ENCODE results near the gene PIN4.
"Not testable (repeated sequence)": the region's sequence is repeated elsewhere in the genome, so short reads cannot be mapped to it uniquely, and the experiment has no call there.

PIN4 gene

DNA sequence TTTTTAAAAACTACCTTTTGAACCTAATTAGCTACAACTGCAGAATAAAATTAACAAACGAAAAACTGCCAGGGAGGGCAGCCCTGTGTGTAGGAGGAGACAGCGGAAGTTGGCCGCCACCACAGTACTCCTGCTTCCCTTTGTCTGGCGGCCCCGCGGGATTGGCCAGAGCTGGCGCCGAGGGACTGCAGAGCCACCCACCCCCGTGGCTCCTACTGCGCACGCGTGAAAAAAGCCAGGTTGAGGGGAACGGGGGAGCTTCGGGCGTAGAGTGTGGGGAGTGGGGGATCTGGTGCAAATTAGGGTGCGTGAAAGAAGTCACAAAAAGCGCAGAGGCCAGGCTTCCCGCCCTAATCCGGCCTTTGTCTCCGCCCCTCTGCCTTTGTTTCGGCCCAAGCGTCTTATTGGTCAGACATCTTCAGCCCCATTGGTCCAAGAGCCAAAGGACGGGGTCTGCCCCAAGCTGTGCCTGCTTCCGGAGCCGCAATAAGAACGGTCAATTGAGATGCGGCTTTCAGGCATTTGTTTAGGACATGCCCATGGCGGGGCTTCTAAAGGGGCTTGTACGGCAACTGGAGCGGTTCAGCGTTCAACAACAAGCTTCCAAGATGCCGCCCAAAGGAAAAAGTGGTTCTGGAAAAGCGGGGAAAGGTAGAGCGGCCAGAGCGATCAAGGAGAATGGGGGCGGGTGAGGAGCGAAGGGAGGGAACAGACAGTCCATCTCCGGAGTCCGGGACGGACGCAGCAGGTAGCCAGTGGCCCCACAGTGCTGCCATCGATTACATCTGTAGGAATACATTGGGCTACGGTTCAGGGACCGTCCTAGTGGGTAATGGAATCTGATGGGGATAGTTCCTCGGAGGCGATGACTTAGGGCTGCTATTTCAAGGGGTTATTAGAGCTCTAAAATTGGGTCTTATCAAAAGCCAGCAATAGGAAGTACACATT is at the start of gene PIN4:
TSS of gene PIN4 (plus strand) at position 580 of the 948 bp plus-strand sequence. CDS start at position 609, 29 bp downstream.
- DNase-seq = peak; percentile 96

DNA sequence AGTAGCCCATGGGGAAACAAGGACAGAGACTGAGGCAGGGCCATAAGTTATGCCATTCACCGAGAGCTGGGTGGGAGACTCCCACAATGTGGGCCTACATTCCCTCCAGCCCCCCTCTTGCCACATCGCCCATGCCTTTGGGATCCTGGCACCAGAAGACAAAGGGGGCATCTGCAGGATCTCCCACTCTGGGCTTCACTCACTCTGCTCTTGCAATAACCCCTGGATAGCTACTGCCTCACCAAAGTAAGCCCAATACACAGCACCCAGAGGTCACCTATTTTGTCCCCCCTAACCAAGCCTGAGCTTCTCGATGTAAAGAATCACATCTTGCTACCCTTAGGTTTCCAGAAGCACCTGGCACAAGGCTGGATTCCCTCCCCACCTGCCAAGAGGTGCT is 49.1 kb upstream of the PIN4 start:
- DNase-seq = no peak

- no peak for DNase-seq
Observed at GRCh38 chrX:72133851-72134546, 47.6 kb upstream of the PIN4 start.

GRCh38 chrX:72137846-72138495 is 43.6 kb upstream of the PIN4 start:
- no peak for DNase-seq

DNA sequence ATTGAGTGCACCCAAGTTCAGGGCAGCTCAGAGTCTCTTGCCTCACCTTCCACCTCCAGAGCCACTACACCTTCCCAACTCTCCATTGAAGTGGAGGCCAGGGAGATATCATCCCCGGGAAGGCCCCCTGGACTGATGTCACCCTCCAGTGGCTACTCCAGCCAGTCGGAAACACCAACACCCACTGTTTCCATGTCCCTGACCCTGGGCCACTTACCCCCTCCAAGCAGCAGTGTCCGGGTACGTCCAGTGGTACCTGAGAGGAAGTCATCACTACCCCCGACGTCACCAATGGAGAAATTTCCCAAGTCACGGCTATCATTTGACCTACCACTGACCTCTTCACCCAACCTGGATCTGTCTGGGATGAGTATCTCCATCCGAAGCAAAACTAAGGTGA is 42.0 kb upstream of the PIN4 start:
- DNase-seq = no peak

- no peak for DNase-seq
Observed at GRCh38 chrX:72141372-72142004, 40.1 kb upstream of the PIN4 start.

- peak; percentile 76 for DNase-seq
Observed at GRCh38 chrX:72142094-72142793, 39.3 kb upstream of the PIN4 start.

GRCh38 chrX:72142794-72143608 is 38.6 kb upstream of the PIN4 start:
- DNase-seq = no peak

- DNase-seq = no peak
Observed at GRCh38 chrX:72143609-72143907, 38.0 kb upstream of the PIN4 start.

GRCh38 chrX:72145181-72145580 is 36.4 kb upstream of the PIN4 start:
- no peak for DNase-seq

DNA sequence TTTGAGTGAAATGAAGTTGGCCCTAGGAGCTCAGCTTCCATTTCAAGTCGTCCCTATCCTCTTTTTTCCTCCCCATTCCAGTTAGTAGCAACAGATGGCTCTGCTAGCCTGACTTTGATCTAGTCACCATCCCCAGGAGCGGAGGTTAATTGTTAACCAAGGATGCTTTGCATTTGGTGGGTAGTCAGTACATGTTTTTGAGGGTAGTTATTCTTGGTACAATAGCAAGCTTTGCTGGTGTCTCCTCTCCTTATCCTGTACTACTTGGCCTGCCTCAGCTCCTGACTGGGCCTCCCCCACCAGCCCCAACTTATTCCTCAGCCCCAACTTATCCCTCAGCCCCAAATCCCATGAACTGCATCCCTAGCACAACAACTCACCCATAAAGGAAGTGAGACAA is 35.0 kb upstream of the PIN4 start:
- DNase-seq = no peak

GRCh38 chrX:72158773-72159172 is 22.8 kb upstream of the PIN4 start:
- no peak for DNase-seq

DNA sequence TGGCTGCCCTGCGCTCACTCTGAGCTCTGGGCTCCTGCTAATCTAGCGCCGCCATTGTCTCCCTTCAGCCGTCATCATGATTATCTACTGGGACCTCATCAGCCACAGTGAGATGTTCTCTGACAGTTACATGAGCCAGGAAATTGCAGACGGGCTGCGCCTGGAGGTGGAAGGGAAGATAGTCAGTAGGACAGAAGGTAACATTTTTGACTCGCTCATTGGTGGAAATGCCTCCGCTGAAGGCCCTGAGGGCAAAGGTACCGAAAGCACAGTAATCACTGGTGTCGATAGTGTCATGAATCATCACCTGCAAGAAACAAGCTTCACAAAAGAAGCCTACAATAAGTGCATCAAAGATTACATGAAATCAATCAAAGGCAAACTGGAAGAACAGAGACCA is 21.8 kb upstream of the PIN4 start:
- DNase-seq = no peak

DNA sequence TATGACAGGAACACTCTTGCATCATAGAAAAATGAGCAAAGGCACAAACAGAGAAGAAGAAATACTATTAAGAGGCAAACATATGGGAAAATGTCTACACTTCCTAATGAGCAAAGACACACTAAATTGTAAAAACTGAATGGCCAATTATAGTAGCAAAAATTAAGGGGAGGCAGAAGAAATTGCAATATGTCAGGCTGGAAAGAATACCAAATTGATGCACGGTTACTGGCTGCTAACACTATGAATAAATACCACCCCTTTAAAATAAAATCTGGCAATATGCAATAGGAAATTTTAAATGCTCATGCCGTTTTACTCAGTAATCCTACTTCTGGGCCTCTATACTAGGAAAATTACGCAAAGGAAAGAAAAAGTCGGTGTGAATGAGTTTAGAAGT is 16.0 kb upstream of the PIN4 start:
- no peak for DNase-seq

DNA sequence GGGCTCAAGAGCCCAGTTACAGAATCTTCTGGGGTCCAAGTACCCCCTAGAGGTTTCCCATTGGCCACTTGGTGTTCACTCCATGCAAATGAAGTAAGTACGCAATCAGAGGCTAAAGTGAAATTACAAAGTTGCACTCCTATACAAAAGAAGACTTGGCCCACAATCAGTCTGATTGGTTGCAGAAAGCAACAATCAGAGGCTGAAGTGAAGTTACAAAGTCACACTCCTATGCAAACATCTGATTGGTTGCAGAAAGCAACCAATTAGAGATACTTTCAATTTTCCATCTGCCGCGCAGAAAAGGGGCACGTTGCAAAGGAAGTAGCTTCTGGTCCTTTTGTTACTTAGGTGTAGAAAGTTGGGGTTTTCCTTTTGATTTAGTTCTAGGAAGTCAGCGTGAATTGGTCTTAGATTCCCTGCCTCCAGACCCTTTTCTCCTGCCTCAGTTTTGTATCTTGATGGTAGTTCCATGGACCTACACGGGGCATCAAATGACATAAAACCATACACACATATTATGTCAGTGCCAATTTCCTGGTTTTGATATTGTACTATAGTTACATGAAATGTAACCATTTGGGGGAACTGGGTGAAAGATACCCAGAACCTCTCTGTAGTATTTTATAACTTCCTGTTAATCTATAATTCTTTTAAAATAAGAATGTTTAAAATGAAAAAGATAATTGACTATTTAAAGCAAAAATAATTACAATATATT is 12.4 kb upstream of the PIN4 start:
- no peak for DNase-seq

DNA sequence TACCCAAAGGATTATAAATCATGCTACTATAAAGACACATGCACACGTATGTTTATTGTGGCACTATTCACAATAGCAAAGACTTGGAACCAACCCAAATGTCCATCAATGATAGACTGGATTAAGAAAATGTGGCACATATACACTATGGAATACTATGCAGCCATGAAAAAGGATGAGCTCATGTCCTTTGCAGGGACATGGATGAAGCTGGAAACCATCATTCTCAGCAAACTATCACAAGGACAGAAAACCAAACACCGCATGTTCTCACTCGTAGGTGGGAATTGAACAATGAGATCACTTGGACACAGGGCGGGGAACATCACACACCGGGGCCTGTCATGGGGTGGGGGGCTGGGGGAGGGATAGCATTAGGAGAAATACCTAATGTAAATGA is 5.3 kb upstream of the PIN4 start:
- DNase-seq = not testable (repeated sequence)

DNA sequence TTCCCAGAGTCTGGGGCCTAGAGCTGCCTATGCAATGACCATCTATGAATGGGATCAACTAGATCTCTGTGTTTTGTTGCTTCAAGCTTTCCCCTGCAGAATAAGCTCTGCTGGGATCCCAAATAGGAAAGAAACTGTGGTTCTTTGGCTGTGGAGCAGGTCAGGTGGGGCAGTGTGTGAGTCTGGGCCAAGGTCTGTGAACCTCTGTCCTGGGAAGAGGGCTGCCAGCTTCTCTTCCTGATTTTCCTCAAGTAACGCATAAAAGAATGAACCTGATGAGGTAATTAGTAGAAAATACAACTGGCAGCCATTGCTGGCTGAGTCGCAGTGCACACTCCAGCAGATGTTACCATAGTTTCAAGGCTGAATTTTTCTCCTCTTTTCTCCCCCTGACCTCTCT is 4.6 kb upstream of the PIN4 start:
- DNase-seq = peak; percentile 19

DNA sequence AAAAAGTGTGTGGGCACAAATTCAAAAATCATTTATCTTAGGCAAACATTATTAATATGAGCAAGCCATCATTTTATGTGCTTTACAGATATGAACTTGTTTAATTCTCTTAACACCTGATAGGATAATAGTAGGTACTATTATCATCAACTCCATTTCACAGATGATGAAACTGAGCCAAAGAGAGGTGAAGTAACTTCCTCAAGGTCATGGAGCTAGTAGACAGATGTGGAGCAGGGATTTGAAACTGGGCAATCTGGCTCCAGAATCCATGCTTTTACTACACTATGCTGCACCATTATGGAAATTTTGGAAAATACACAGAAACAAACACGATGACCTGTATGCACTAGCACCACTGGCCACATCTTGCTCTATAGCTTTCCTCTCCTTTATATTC is 1.0 kb upstream of the PIN4 start:
- no peak for DNase-seq

DNA sequence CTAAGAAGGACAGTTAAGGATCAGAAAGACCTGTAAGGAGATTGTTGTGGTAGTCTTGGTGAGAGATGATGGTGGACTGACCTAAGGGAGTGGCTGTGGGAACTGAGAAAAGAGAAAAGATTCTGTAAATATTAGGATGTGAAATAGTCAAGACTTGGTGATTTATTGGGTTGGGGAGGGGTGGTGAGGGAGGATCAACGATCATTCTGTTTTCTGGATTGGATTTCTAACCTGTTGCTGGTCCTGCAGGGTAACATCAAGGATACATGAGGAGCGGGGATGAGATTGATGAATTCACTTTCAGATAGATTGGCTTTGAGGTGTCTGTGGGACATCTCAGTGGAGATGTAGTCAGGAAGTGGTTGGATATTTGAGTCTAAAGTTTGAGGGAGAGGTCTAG is 1.4 kb downstream of the PIN4 start:
- DNase-seq = no peak

DNA sequence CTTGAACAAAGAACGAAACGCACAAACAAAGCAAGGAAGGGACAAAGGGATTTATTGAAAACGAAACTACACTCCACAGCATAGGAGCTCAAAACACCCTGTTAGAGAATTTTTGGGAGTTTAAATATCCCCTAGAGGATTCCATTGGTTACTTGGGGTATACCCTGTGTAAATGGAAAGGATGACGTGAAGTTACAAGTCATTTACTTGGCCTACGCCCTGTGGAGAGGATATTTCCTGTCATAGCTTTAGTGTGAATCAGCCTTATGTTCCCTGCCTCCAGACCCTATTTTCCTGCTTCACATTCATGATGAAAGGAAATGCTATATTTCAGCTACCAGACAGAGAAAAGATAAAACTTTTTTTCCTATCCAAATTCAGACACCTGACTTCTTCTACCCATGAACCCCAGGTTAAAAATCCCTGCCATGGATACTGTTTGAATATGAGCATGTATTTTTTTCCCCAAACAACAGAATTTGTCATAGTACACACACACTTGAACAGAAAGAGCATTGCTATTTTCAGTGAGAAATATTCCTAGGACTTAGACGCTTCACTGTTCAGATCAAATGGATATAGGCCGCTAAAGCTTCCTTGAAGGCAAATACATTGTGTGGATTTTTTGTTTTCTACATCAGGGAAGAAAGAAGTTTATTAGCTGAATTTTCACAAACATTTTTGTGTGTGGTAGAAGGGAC is 20.4 kb downstream of the PIN4 start:
- no peak for DNase-seq

All from right hindlimb (tissue), 1 donor.